RPMI7951 (cell line): ENCODE data around the gene RELL1. TPM values are rescaled to one million over a fixed set of nuclear protein-coding genes. Genes with fewer than 3 reads are reported as not detected.

ENCODE experiments used
- DNase-seq: peaks from one replicate; pipeline ENCODE4 v3.0.0-alpha.2; 2012; ENCODE audit warnings: low read depth
- total RNA-seq: library from RNA; depleted of rRNA; stranded (reverse); fragments of >200 nt; shearing (Covaris generic); gene quantifications from 2 replicates; pipeline ENCODE4 v1.2.3, GENCODE V29; 2014

RELL1 gene
- total RNA-seq, 1 experiment from 2014 or later, result 42.1 TPM

- no peak for DNase-seq
These were observed 20.5 kb downstream of the RELL1 start for GRCh38 chr4:37665333-37666320.

- DNase-seq, result no peak
These were observed 21.5 kb downstream of the RELL1 start for GRCh38 chr4:37664696-37665095.

GRCh38 chr4:37663552-37663951 lies 22.6 kb downstream of the RELL1 start:
- no peak for DNase-seq

GRCh38 chr4:37662861-37663390 lies 23.2 kb downstream of the RELL1 start:
- DNase-seq, result peak; percentile 68

- no peak for DNase-seq
These were observed 23.9 kb downstream of the RELL1 start for GRCh38 chr4:37662251-37662650.

- peak; percentile 87 for DNase-seq
These were observed 24.4 kb downstream of the RELL1 start for GRCh38 chr4:37661772-37662171.

GRCh38 chr4:37659696-37660095 lies 26.5 kb downstream of the RELL1 start:
- DNase-seq, result no peak

GRCh38 chr4:37656649-37657048 lies 29.5 kb downstream of the RELL1 start:
- DNase-seq, result no peak

GRCh38 chr4:37653601-37654000 lies 32.6 kb downstream of the RELL1 start:
- peak; percentile 80 for DNase-seq

- DNase-seq, result no peak
These were observed 33.2 kb downstream of the RELL1 start for GRCh38 chr4:37652747-37653527.

GRCh38 chr4:37651781-37652377 lies 34.3 kb downstream of the RELL1 start:
- no peak for DNase-seq

GRCh38 chr4:37650481-37650880 lies 35.7 kb downstream of the RELL1 start:
- DNase-seq, result no peak

- DNase-seq, result no peak
These were observed 36.9 kb downstream of the RELL1 start for GRCh38 chr4:37649268-37649667.

GRCh38 chr4:37648084-37648817 lies 37.9 kb downstream of the RELL1 start:
- peak; percentile 92 for DNase-seq

- DNase-seq, result no peak
These were observed 39.9 kb downstream of the RELL1 start for GRCh38 chr4:37646247-37646646.

GRCh38 chr4:37645736-37646135 lies 40.4 kb downstream of the RELL1 start:
- DNase-seq, result no peak

GRCh38 chr4:37644962-37645361 lies 41.2 kb downstream of the RELL1 start:
- DNase-seq, result no peak

- no peak for DNase-seq
These were observed 44.0 kb downstream of the RELL1 start for GRCh38 chr4:37641886-37642849.

- DNase-seq, result no peak
These were observed 44.8 kb downstream of the RELL1 start for GRCh38 chr4:37641352-37641751.
